Measurements from ENCODE around the gene ARL3. TPM values are rescaled to one million over a fixed set of nuclear protein-coding genes. Genes with fewer than 3 reads are reported as not detected.
"Not testable (repeated sequence)": the region's sequence is repeated elsewhere in the genome, so short reads cannot be mapped to it uniquely, and the experiment has no call there.

Gene ARL3
- total RNA-seq, 2 donors from 2014 or later = 3.2 to 3.7 TPM

GRCh38 chr10:102727037-102727818, 13.0 kb upstream of the ARL3 start:
- no peaks in the 10 kb centered on the region for H3K36me3 Mint-ChIP-seq (ENCODE audit: low read depth)
- no peaks in the 10 kb centered on the region for H3K27me3 Mint-ChIP-seq
- H3K9me3 ChIP-seq (ENCODE audit: control insufficient read depth, low read length, poor library complexity, severe bottlenecking) = no peaks in the 10 kb centered on the region
- H3K27ac Mint-ChIP-seq = no peak overlapping the region
- no peak for DNase-seq
- H3K4me3 Mint-ChIP-seq = no peak overlapping the region
- ATAC-seq = no peak
- peaks cover 5% of the 10 kb centered on the region for H3K4me1 Mint-ChIP-seq

GRCh38 chr10:102726274-102726673, 12.1 kb upstream of the ARL3 start:
- H3K36me3 Mint-ChIP-seq (ENCODE audit: low read depth) = peaks cover 3% of the 10 kb centered on the region
- no peaks in the 10 kb centered on the region for H3K9me3 ChIP-seq (ENCODE audit: control insufficient read depth, low read length, poor library complexity, severe bottlenecking)
- H3K27me3 Mint-ChIP-seq = no peaks in the 10 kb centered on the region

GRCh38 chr10:102723989-102724388, 9.8 kb upstream of the ARL3 start:
- ATAC-seq = no peak
- Mint-ChIP-seq H3K27me3 (no peaks in the 10 kb centered on the region), H3K27ac (no peak overlapping the region), H3K4me3 (no peak overlapping the region), H3K4me1 (peaks cover 14% of the 10 kb centered on the region), H3K36me3 (ENCODE audit: low read depth) (peaks cover 5% of the 10 kb centered on the region)
- H3K9me3 ChIP-seq (ENCODE audit: control insufficient read depth, low read length, poor library complexity, severe bottlenecking) = no peaks in the 10 kb centered on the region
- DNase-seq = no peak

More at GRCh38 chr10:102726274-102726673, 12.1 kb upstream of the ARL3 start:
- no peak overlapping the region for H3K27ac Mint-ChIP-seq
- peaks cover 11% of the 10 kb centered on the region for H3K4me1 Mint-ChIP-seq
- DNase-seq (no peak), ATAC-seq (no peak)
- H3K4me3 Mint-ChIP-seq = no peak overlapping the region

- ATAC-seq (no peak), DNase-seq (no peak)
- H3K9me3 ChIP-seq (ENCODE audit: control insufficient read depth, low read length, poor library complexity, severe bottlenecking) = no peaks in the 10 kb centered on the region
- Mint-ChIP-seq H3K36me3 (ENCODE audit: low read depth) (peaks cover 5% of the 10 kb centered on the region), H3K4me3 (peak overlapping the region; percentile 12), H3K27ac (peak overlapping the region; percentile 14), H3K27me3 (no peaks in the 10 kb centered on the region), H3K4me1 (peaks cover 21% of the 10 kb centered on the region)
Observed at GRCh38 chr10:102721954-102722353, 7.8 kb upstream of the ARL3 start.

- no peaks in the 10 kb centered on the region for H3K27me3 Mint-ChIP-seq
- H3K27ac Mint-ChIP-seq = no peak overlapping the region
- ATAC-seq (no peak), DNase-seq (no peak)
- no peaks in the 10 kb centered on the region for H3K9me3 ChIP-seq (ENCODE audit: control insufficient read depth, low read length, poor library complexity, severe bottlenecking)
- H3K4me3 Mint-ChIP-seq = no peak overlapping the region
- peaks cover 5% of the 10 kb centered on the region for H3K36me3 Mint-ChIP-seq (ENCODE audit: low read depth)
- H3K4me1 Mint-ChIP-seq = peaks cover 23% of the 10 kb centered on the region
Observed at GRCh38 chr10:102720775-102721301, 6.6 kb upstream of the ARL3 start.

- Mint-ChIP-seq H3K4me3 (no peak overlapping the region), H3K4me1 (peaks cover 25% of the 10 kb centered on the region), H3K27me3 (no peaks in the 10 kb centered on the region), H3K36me3 (ENCODE audit: low read depth) (peaks cover 5% of the 10 kb centered on the region), H3K27ac (no peak overlapping the region)
- no peaks in the 10 kb centered on the region for H3K9me3 ChIP-seq (ENCODE audit: control insufficient read depth, low read length, poor library complexity, severe bottlenecking)
- DNase-seq = no peak
- ATAC-seq = no peak
Observed at GRCh38 chr10:102720337-102720736, 6.1 kb upstream of the ARL3 start.

DNA sequence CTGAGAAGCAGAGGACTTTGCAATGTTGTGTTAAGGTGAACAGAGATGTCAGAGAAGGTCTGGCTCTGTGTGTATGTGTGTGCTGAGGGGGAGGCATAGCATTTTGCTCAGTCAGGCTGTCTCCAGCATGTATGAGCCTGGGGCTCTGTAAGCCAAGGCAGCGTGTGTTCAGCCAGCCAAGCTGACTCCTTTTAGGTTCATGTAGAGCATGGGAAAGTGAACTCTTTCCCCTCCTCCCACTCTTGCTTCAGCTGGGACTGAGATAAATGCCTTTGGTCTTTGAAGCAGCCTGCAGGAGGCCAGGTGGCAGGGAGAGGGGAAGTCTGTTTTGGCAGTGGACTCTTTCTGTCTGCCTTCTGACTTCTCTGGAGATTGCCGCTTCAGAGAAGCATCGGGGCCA, 4.0 kb upstream of the ARL3 start:
- ATAC-seq (no peak), DNase-seq (no peak)
- Mint-ChIP-seq H3K27ac (peak overlapping the region; percentile 72), H3K4me3 (no peak overlapping the region), H3K4me1 (peaks cover 37% of the 10 kb centered on the region), H3K36me3 (ENCODE audit: low read depth) (peaks cover 8% of the 10 kb centered on the region), H3K27me3 (no peaks in the 10 kb centered on the region)
- H3K9me3 ChIP-seq (ENCODE audit: control insufficient read depth, low read length, poor library complexity, severe bottlenecking) = no peaks in the 10 kb centered on the region

DNA sequence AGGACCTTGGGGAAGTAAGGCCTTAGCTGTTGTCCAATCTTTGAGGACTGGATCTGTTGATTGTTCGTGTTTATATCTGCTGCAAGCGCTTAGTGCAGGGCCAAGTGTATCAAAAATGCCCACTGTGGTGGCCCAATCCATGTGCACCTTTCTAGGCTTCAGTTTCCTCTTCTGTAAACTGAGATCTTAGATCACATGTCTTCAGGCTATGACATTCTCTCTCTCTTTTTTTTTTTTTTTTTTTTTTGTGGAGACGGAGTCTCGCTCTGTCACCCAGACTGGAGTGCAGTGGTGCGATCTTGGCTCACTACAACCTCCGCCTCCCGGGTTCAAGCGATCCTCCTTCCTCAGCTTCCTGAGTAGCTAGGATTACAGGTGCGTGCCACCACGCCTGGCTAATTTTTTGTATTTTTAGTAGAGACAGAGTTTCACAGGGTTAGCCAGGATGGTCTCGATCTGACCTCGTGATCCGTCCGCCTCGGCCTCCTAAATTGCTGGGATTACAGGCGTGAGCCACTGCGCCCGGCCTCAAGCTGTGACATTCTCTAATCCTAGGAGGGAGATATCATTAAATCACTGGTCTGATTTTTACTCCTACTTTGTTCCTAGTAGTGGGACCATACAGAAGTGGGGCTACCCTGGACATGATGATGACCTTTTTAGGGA, 2.8 kb upstream of the ARL3 start:
- ATAC-seq; DNase-seq; H3K9me3 ChIP-seq (ENCODE audit: control insufficient read depth, low read length, poor library complexity, severe bottlenecking); H3K36me3 Mint-ChIP-seq (ENCODE audit: low read depth); H3K27me3 Mint-ChIP-seq: not testable (repeated sequence)
- peak overlapping the region; percentile 57 for H3K27ac Mint-ChIP-seq
- H3K4me3 Mint-ChIP-seq = peak overlapping the region; percentile 63
- peaks cover 42% of the 10 kb centered on the region for H3K4me1 Mint-ChIP-seq

GRCh38 chr10:102715880-102716279, 1.7 kb upstream of the ARL3 start:
- H3K4me1 Mint-ChIP-seq = peaks cover 40% of the 10 kb centered on the region
- peak overlapping the region; percentile 57 for H3K27ac Mint-ChIP-seq
- no peaks in the 10 kb centered on the region for H3K9me3 ChIP-seq (ENCODE audit: control insufficient read depth, low read length, poor library complexity, severe bottlenecking)
- no peaks in the 10 kb centered on the region for H3K27me3 Mint-ChIP-seq
- ATAC-seq = no peak
- H3K4me3 Mint-ChIP-seq = peak overlapping the region; percentile 63
- peaks cover 5% of the 10 kb centered on the region for H3K36me3 Mint-ChIP-seq (ENCODE audit: low read depth)
- DNase-seq = no peak

DNA sequence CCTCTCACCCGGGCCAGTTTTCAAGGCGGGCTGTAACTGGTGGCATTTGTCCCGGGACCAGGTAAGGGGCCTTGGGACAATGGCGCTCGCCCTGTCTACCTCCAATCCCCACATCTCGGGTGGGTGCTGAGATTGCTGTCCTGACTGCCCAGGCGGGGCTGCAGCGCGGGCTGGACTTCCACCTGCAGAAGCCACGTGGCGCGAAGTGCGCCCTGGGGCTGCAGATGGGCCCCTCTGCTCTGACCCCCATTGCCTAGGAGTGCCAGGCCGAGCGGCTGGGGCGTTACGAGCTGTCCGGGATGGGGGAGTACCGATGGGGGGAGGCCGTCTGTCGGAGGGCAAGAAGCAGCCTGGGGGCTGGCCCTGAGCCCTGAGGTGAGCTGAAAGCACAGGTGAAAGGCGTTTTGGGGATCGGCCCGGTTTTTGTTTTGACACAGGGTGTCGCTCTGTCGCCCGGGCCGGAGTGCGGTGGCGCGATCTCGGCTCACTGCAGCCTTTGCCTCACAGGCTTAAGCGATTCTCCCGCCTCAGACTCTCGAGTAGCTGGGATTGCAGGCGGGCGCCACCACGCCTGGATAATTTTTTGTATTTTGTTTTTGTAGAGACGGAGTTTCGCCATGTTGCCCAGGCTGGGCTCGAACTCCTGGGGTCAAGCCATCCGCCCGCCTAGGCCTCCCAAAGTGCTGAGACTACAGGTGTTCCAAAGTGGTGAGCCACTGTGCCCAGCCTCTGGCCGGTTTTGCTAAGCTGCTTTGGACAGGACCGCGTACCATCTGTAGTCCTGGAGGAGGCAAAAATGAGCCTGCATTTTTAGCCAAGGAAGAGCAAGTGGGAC, 641 bp upstream of the ARL3 start, which contains the start of gene SFXN2:
TSS of gene SFXN2 (plus strand) at position 16 of the 835 bp plus-strand sequence. CDS start 12,001 bp downstream, outside the sequence.
- Mint-ChIP-seq H3K27ac (peak within 1 kb of the TSS; percentile 96), H3K4me1 (peaks cover 47% of the 10 kb centered on the region), H3K27me3 (no peaks in the 10 kb centered on the region), H3K36me3 (ENCODE audit: low read depth) (peaks cover 5% of the 10 kb centered on the region), H3K4me3 (peak within 1 kb of the TSS; percentile 97)
- ATAC-seq (peak; percentile 18), DNase-seq (peak; percentile 26 to 42 (median 36))
- no peaks in the 10 kb centered on the region for H3K9me3 ChIP-seq (ENCODE audit: control insufficient read depth, low read length, poor library complexity, severe bottlenecking)

- Mint-ChIP-seq H3K36me3 (ENCODE audit: low read depth) (peaks cover 2% of the 10 kb centered on the region), H3K27me3 (no peaks in the 10 kb centered on the region), H3K27ac (peak overlapping the region; percentile 96), H3K4me1 (peaks cover 43% of the 10 kb centered on the region), H3K4me3 (peak overlapping the region; percentile 97)
- DNase-seq (peak in 1 of 3 donors; percentile 54), ATAC-seq (peak; percentile 62)
- H3K9me3 ChIP-seq (ENCODE audit: control insufficient read depth, low read length, poor library complexity, severe bottlenecking) = no peaks in the 10 kb centered on the region
Observed at GRCh38 chr10:102713539-102713813, 721 bp downstream of the ARL3 start.

DNA sequence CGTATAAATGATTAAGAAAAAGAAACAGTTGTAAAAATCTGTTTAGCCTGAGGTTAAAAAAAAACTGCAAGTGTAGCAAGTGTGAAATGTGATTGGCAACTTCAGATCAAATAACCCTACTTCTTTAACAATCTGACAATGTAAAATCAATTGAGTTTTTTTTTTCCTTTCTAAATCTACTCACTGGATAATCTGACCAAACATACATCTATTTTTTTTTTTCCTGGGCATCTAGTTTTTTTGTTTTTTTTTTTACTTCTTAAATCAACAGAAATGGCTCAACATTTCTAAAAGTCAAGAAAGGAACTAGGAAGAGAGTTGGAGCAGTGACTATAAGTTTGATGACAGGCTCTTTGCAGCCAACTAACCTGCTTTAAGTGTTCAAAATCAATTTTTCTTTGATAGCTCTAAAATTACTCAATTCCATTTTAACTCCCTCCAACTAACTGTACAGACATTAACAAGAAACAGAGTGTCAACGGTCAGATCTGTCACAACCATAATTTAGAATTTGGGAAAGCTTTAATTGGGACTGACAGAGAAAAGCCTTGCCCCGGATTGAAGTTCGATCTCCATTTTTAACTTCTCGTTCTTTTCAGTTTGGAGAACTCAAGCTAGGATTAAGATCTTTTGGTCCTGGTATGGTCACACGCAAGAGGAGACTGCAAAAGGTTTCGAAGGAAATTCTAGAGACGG, 1.2 kb downstream of the ARL3 start:
- H3K9me3 ChIP-seq (ENCODE audit: control insufficient read depth, low read length, poor library complexity, severe bottlenecking) = no peaks in the 10 kb centered on the region
- no peaks in the 10 kb centered on the region for H3K27me3 Mint-ChIP-seq
- H3K36me3 Mint-ChIP-seq (ENCODE audit: low read depth) = peaks cover 2% of the 10 kb centered on the region
- peak overlapping the region; percentile 97 for H3K4me3 Mint-ChIP-seq
- peaks cover 41% of the 10 kb centered on the region for H3K4me1 Mint-ChIP-seq
- no peak for DNase-seq
- ATAC-seq = no peak
- peak overlapping the region; percentile 96 for H3K27ac Mint-ChIP-seq

Data from T-helper 17 cell (primary cell).